ENCODE results near the gene OBSCN.

DNA sequence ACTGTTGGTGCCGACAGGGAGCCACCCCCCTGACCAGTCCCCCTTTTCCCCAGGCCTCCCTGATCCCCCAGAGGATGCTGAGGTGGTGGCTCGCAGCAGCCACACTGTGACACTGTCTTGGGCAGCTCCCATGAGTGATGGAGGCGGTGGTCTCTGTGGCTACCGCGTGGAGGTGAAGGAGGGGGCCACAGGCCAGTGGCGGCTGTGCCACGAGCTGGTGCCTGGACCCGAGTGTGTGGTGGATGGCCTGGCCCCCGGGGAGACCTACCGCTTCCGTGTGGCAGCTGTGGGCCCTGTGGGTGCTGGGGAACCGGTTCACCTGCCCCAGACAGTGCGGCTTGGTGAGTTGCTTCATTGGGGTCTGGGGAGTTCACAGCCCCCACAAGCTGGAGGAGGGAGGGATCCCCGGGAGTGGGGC is 109.6 kb downstream of the OBSCN start:
- TF ChIP-seq EZH2 (IDR thresholded peaks at IDR 0.05; ENCODE audit: insufficient read depth, poor library complexity, severe bottlenecking) (no peak), EZH2phosphoT487 (IDR thresholded peaks at IDR 0.05; ENCODE audit: insufficient read depth, low read depth) (no peak)
